ENCODE data around the gene SHROOM3. TPM values are rescaled to one million over a fixed set of nuclear protein-coding genes. Genes with fewer than 3 reads are reported as not detected.
"Not testable (repeated sequence)": the region's sequence is repeated elsewhere in the genome, so short reads cannot be mapped to it uniquely, and the experiment has no call there.

The SHROOM3 gene
- total RNA-seq, 1 donor from 2014 or later: 0.51 TPM

GRCh38 chr4:76443376-76443775 lies 8.3 kb downstream of the SHROOM3 start:
- DNase-seq (ENCODE audit: low spot score): no peak

GRCh38 chr4:76445911-76446310 lies 10.9 kb downstream of the SHROOM3 start:
- DNase-seq (ENCODE audit: low spot score): no peak

DNA sequence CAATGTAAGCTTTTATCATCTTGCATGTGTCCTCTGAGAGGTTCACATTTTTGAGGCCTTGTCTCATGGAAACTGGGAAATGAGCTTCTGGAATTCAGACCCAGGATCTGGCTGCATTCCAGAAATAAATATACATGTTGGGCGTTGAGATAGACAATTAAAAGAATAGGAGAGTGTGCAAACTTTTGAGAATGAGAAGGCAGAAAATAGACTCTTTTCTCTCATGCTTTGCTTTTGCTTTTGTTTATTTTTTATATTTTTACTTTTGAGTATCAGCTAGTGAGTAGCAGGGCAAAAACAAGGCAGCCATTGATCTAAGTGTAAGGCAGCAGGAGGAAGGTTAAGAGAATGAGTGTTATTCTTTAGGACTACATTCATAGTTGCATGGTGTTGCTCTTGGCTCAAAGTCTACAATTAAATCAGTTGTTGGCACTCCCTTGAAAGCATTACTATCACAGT lies 12.4 kb downstream of the SHROOM3 start:
- DNase-seq (ENCODE audit: low spot score): no peak

DNA sequence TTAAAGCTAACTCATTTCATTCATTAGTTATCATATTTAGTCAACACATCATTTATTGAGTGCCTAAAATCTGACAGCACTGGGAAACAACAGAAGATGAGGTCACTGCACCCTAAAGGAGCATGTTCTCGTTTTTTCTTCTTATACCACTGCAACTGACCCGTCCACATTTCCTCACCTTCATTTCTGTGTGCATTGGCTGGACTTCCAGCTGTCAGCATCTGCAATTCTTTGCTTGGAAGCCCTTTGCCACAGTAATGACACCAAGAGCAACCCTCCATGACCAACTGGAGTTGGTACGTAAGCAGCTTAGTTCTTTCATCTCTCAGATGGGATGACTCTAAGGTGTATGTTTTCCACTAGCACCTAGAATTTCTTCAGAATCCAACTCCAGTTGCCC lies 13.2 kb downstream of the SHROOM3 start:
- no peak for DNase-seq (ENCODE audit: low spot score)

DNA sequence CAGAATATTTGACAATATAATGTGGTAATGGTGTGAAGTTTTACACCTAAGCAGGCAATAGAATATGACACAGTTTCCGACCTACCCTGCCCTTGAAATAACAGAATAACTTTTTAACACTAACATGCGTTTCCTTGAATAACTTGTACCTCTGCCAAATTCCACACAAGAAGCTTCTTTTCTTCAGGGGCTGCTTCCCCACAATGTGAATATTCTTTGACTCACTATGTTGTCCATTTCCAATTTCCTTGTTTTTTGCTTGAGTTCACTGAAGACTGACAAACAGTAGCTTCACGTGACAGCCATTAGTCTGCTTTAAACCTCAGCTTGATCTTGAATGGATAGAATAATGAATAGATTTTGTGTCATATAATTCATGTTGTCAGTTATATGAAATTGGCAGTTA lies 14.3 kb downstream of the SHROOM3 start:
- no peak for DNase-seq (ENCODE audit: low spot score)

GRCh38 chr4:76449833-76450232 lies 14.8 kb downstream of the SHROOM3 start:
- DNase-seq (ENCODE audit: low spot score): no peak

DNA sequence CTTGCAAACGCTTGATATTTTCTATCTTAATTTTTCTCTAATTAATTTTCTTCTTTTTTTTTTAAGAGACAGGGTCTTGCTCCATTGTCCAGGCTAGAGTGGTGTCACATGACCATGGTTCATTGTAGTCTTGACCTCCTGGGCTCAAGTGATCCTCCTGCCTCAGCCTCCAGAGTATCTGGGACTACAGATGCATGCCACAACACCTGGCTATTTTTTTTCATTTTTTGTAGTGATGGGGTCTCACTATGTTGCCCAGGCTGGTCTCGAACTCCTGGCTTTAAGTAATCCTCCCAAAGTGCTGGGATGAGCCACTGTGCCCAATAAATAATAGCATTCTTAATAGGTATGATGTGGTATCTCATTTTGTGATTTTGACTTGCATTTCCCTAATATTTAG lies 18.2 kb downstream of the SHROOM3 start:
- DNase-seq (ENCODE audit: low spot score): no peak

DNA sequence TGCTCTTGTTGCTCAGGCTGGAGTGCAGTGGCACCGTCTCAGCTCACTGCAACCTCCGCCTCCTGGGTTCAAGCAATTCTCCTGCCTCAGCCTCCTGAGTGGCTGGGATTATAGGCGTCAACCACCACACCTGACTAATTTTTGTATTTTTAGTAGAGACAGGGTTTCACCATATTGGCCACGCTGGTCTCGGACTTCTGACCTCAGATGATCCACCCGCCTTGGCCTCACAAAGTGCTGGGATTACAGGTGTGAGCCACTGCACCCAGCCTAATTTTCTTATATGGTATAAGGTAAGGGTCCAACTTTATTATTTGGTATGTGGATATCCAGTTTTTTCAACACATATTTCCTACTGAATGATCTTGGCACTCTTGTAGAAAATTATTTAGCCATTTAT lies 19.0 kb downstream of the SHROOM3 start:
- not testable (repeated sequence) for DNase-seq (ENCODE audit: low spot score)

GRCh38 chr4:76457885-76458284 lies 22.9 kb downstream of the SHROOM3 start:
- DNase-seq (ENCODE audit: low spot score): no peak

DNA sequence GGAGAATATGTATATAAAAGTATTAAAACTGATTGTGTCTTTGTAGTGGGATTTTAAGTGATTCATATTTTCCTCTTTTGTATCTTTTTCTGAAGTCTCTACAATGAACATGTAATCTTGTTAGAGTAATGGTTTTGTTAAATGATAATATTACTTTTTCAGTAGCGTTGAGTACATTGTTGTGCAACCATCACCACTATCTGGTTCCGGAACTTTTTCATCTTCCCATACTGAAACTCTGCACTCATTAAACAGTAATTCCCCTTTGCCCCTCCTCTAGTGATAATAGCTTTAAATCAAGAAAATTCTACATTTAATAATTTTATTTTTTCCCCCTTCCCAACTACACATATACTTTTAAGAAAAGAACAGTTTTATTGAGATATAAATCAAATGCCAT lies 23.3 kb downstream of the SHROOM3 start:
- no peak for DNase-seq (ENCODE audit: low spot score)

- no peak for DNase-seq (ENCODE audit: low spot score)
Measured at GRCh38 chr4:76458825-76459224, 23.8 kb downstream of the SHROOM3 start.

GRCh38 chr4:76459291-76459723 lies 24.3 kb downstream of the SHROOM3 start:
- DNase-seq (ENCODE audit: low spot score): no peak

DNA sequence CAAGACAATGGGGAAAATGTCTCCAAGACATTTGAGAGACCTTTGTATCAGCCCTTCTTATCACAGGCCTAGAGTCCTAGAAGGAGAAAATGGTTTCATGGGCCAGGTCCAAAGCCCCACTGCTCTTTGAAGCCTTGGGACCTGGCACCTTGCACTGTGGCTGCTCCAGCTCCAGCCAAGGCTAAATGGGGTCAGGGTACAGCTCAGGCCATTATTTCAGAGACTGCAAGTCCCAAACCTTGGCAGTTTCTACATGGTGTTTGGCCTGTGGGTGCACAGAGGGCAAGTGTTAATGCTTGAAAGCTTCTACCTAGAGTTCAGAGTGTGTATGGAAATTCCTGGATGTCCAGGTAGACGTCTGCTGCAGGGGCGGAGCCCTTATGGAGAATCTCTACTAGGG lies 28.5 kb downstream of the SHROOM3 start:
- no peak for DNase-seq (ENCODE audit: low spot score)

- DNase-seq (ENCODE audit: low spot score): no peak
Measured at GRCh38 chr4:76470064-76470463, 35.0 kb downstream of the SHROOM3 start.

- DNase-seq (ENCODE audit: low spot score): no peak
Measured at GRCh38 chr4:76470532-76470931, 35.5 kb downstream of the SHROOM3 start.

DNA sequence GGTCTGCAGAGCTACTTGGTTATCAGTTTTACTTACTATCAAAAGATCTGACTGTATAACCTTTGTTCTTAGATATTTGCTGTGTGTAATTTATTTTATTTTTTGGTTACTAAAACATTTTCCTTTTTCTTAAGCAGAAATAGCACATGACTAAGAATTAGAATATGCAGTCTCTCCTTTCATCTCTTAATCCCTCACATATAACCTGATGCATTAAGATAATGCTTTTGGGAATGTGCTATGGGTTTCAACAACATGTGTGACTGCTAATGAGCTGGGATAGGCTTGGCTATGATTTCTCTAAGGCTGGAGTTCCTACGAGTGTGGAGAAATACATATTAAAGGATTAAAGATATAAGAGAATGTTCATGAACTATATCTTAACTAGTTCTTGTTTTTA lies 41.5 kb downstream of the SHROOM3 start:
- no peak for DNase-seq (ENCODE audit: low spot score)

DNA sequence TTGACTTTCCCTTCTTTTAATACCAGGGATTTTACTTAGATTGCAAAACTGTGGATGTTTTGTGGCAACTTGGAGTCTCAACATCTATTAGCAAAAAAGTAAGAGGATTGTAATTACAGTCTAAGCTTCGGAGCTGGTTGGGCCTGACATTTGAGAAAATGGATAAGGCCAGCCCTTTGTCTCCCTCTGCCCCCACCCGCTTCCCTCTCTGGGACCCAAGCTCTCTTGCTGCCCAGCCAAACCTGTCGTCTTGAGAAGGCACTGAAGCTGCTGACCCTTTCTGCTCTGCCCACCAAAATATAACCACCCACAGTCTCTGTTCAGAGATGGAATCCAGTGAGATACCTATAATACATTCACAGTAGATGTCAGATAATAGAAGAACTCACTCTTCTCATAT lies 49.6 kb downstream of the SHROOM3 start:
- no peak for DNase-seq (ENCODE audit: low spot score)

DNA sequence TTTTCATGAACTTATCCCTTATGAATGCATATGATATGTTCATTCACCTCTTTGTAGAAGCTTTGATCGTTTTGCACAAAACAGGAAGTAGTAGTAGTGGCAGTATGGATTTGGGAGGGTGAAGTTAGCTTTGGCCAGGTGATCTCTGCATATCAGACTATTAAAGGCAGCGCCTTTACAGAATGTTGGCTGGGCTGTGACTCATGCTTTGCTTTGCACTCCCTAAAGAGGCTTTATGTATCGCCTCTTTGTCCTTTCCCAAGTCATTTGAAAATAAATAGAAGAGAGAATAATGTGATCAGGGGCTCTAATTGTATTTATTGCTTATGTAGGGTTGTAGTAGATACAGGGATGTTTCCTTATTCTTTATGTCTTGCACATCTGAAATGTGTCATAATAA lies 50.4 kb downstream of the SHROOM3 start:
- no peak for DNase-seq (ENCODE audit: low spot score)

DNA sequence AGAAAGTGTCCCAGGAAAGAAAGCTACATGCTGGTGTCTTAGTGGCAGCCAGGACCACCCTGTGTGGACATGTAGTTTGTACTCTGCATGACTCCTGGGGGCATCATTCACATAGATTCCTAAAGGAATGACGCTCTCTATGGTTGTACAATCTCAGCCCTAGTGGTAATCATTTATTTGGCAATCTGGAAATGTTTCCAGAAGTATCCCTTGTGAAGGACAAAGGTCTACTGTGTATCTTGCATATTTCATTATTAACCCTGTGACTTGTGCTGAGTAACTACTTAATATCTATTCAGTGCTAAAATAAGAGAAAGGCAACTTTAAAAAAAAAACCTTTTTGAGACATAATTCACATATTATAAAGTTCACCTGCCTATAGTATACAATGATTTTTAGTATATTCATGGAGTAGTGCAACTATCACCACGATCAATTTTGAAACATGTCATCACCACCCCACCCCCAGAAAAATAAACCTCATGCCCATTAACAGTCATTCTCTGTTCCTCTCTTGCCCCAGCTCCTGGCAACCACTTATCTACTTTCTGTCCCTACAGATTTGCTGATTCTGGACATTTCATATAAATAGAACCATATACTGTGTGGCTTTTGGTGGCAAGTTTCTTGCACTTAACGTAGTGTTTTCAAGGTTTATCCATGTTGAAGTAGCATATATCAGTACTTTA lies 51.7 kb downstream of the SHROOM3 start:
- no peak for DNase-seq (ENCODE audit: low spot score)

- DNase-seq (ENCODE audit: low spot score): no peak
Measured at GRCh38 chr4:76487621-76488020, 52.6 kb downstream of the SHROOM3 start.

DNA sequence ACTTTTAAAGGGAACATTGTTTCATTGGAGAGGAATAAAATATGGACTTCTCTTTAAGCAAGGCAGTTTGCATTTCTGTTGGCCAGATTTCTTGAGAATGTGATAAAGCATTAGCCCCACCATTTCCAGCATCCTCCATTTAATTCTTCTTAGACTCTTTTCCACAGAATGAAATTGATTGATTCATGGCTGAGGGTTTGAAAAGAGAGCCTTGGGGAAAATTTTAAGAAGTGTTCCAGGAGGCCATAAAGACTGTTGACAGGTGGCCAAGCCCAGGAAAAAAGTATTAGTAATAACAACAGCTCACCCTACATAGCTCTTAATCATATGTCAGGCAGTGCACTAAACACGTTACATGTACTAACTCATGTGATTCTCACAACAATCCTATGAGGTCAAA lies 53.4 kb downstream of the SHROOM3 start:
- no peak for DNase-seq (ENCODE audit: low spot score)

- no peak for DNase-seq (ENCODE audit: low spot score)
Measured at GRCh38 chr4:76488888-76489685, 54.1 kb downstream of the SHROOM3 start.

DNA sequence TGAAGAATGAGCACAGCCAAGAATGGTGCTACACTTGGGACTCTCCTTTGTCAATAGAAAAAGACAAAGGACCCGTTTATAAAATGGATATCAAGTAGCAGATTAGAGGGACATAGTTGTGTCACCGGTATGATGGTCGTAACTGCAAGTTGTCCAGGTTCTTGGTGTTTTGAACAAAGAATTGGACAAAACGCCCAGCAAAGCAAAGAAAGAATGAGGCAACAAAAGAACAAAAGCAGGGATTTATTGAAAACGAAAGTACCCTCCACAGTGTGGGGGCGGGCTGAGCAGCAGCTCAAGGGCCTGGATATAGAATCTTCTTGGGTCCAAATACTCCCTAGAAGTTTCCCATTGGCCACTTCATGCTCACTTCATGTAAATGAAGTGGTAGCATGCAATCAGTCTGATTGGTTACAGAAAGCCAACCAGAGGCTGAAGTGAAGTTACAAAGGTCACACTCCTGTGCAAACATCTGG lies 54.7 kb downstream of the SHROOM3 start:
- DNase-seq (ENCODE audit: low spot score): no peak
